ENCODE data around the gene GOLGA6A.
A peak's percentile ranks its signal among the peaks of the same experiment; 100 is the strongest.
"Not testable (repeated sequence)": the region's sequence is repeated elsewhere in the genome, so short reads cannot be mapped to it uniquely, and the experiment has no call there.

The GOLGA6A gene

DNA sequence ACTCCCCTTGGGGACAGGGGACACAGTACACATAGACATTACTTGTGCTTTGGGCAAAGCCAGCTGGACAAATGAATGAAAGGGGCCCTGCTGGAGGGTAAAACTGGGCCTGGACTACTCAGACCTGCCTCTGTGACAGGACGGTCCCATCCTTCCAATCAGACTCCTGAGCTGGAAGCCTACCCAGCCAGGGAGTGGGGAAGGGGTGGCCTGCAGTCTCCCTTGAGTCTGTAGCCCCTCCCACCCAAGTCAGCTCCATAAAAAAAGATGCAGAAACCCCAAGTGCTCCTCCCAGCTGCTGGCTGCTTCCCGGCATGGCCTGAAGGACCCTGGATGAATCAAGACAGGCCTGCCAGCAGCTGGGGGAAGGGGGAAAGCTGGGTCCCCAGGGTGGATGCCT lies 12.2 kb upstream of the GOLGA6A start:
- in situ Hi-C loops (cut with HindIII; ENCODE audit: low sequenced_read_pairs); H3K4me3 ChIP-seq (ENCODE audit: low read depth, low read length): not testable (repeated sequence)

DNA sequence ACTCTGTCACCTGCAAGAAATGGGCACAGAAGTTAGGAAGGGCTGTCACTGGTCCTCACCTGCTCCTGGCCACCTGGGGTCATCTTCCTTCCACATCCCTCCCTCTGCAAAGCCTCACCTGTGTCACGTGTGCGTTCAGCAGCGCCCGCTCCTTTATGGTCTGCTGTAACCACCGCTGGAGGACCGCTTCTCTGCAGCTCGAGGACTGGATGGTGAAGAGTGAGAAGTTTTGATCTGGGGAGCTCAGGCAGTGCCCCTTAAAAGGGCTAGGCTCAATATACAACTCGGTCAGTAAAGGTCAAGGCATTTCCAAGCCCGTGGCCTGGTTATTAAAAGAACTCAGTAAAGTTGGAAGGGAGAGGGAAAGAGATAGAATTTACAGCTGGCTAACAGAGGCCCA lies 6.6 kb downstream of the GOLGA6A start:
- in situ Hi-C loops (cut with HindIII; ENCODE audit: low sequenced_read_pairs); DNase-seq (ENCODE audit: low read depth); H3K4me3 ChIP-seq (ENCODE audit: low read depth, low read length): not testable (repeated sequence)

More for the DNA sequence above, 12.2 kb upstream of the GOLGA6A start:
- not testable (repeated sequence) for DNase-seq (ENCODE audit: low read depth)

DNA sequence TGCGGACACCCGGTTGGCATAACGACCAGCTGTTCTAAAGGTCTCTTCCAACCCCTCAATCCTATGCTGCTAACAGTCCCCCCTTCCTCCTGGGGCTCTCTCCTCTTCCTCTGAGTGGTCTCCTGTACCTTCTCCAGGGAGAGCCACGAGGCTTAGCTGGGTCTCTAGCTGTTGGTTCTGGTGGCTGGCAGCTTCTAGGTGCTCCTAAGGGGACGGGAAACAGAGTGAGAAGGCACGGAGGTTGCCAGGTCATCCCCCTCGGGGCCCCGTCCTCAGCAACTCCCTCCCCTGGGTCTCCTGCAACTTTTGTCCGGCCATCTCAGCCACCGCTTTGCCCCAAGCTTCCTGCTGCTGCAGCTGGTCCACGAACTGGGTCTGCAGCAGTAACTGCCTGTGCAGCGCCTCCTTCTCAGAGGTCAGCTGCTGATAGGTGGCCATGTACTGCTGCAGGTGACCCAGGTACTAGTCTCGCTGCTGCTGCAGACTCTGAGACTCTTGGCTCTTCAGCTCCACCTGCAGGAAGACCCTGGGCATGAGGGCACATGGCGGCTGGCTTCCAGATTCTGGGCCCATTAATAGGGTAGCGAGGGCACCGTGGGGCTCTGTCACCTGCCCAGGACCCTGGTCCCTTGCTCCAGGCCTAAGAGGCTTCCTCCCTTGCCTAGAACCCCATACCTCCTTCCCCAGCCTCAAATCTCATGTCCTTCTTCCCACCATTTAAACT lies 9.6 kb downstream of the GOLGA6A start:
- DNase-seq (ENCODE audit: low read depth); in situ Hi-C loops (cut with HindIII; ENCODE audit: low sequenced_read_pairs); H3K4me3 ChIP-seq (ENCODE audit: low read depth, low read length): not testable (repeated sequence)

DNA sequence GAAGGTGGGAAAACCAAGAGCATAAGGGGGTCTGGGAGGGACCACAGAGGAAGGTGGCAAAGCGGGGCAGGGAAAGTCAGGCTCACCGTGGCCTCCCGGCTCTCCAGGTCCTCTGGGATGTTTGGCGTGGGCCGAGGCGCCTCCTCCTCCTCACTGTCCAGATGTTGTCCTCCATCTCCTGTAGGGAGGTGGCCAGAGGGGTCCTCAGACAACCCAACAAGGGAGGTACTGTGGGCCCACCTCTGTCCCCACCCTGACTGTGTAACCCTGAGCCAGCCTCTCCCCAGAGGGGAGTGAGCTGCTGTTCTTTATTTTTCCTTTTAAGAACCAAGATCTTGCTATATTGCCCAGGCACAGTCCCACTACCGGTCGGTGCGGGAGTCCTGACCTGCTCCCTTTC lies 10.2 kb downstream of the GOLGA6A start:
- in situ Hi-C loops (cut with HindIII; ENCODE audit: low sequenced_read_pairs); H3K4me3 ChIP-seq (ENCODE audit: low read depth, low read length); DNase-seq (ENCODE audit: low read depth): not testable (repeated sequence)

DNA sequence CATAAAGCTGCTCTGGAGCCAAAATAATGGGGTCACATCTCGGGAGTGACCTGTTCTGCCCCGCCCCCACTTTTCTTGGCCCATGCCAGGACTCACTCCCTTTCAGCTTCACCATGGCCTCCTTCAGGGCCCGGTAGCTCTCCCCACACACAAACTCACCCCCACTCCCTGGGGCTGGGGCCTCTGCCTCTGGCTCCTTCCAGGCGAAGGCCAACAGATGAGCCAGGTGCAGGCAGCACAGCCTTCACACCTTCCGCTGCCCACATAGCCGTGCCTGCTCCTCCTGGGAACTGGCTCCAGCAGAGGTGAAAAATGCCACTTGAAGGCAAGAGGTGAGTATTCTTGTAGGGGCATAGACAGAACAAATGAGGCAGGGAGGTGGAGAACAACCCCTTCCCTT lies 10.7 kb downstream of the GOLGA6A start:
- in situ Hi-C loops (cut with HindIII; ENCODE audit: low sequenced_read_pairs); DNase-seq (ENCODE audit: low read depth); H3K4me3 ChIP-seq (ENCODE audit: low read depth, low read length): not testable (repeated sequence)

DNA sequence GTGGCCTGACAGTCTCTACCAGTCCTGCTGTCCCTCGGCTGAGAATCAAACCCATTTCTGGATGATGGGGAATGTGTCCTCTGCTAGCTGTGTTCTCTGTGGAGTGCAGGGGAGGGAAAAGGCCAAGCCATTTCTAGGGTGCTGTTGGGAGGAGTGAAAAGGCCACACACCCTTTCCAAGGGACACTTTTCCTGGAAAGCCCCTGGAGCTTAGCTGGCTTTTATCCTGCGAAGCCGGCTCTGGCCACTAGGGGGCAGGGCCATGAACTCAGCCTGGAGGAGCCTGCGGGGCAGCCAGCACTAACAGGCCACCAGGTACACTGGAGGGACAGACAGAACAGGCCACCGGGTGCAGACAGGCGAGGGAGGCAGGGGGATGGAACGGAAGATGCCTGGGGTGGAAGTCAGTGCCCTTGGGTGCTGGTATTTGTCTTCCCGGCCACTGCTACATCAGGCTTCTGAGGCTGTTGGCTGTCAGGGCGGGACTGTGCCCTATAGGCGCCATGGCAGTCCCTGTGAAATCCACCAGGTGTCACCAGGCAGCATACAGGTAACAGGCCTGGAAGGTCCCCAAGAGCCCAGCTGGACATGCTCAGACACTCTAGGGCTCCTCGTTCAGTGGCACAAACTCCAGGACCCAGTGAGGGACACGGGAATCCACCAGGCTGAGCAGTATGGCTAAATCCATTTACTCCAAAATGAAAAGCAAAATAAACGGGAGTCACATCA lies 16.5 kb downstream of the GOLGA6A start:
- DNase-seq (ENCODE audit: low read depth); H3K4me3 ChIP-seq (ENCODE audit: low read depth, low read length); in situ Hi-C loops (cut with HindIII; ENCODE audit: low sequenced_read_pairs): not testable (repeated sequence)
- TF ChIP-seq, protein P1, sequence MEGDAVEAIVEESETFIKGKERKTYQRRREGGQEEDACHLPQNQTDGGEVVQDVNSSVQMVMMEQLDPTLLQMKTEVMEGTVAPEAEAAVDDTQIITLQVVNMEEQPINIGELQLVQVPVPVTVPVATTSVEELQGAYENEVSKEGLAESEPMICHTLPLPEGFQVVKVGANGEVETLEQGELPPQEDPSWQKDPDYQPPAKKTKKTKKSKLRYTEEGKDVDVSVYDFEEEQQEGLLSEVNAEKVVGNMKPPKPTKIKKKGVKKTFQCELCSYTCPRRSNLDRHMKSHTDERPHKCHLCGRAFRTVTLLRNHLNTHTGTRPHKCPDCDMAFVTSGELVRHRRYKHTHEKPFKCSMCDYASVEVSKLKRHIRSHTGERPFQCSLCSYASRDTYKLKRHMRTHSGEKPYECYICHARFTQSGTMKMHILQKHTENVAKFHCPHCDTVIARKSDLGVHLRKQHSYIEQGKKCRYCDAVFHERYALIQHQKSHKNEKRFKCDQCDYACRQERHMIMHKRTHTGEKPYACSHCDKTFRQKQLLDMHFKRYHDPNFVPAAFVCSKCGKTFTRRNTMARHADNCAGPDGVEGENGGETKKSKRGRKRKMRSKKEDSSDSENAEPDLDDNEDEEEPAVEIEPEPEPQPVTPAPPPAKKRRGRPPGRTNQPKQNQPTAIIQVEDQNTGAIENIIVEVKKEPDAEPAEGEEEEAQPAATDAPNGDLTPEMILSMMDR (IDR thresholded peaks at IDR 0.05; ENCODE audit: low read depth, low read length, missing control alignments) = peak; percentile 36

DNA sequence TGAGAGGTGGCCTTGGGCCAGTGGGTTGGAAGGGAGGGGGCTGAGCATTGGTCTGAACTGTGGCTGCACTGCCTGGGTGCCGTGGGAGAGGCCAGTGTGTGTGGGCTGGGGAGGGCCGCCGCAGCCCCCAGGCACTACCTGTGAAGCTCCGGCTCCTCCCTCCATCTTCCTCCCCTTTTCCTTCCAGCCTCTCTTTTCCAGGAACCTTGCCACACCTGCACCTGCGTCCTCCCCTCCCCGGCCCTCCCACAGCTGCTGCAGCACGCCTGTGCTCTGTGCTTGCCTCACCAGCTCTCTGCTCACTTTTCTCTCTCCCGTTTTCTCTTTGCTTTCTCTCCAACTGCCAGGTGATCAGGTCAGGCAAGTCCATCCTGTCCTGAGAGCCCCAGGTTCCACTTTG lies 17.5 kb downstream of the GOLGA6A start:
- DNase-seq (ENCODE audit: low read depth); in situ Hi-C loops (cut with HindIII; ENCODE audit: low sequenced_read_pairs): not testable (repeated sequence)

DNA sequence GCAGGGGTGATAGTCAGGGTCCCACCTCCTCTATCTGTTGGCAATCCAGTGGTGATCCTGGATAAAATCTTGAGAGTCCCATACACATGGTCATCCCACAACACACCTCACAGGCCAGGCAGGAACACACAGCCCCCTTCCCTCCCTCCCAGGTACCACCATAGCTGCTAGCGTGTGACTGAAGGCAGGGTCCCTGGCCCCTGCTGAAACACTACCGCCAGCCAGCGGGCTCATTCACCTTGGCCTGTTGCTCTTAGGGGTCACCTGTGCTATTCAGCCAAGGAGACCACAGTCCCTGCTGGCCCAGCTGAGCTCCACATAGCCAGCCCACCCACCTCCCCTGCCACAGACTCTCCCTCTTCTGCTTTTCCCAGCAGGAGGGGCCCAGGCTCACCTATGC lies 18.2 kb downstream of the GOLGA6A start:
- in situ Hi-C loops (cut with HindIII; ENCODE audit: low sequenced_read_pairs); H3K4me3 ChIP-seq (ENCODE audit: low read depth, low read length); DNase-seq (ENCODE audit: low read depth): not testable (repeated sequence)

More for the DNA sequence above, 17.5 kb downstream of the GOLGA6A start:
- not testable (repeated sequence) for H3K4me3 ChIP-seq (ENCODE audit: low read depth, low read length)

DNA sequence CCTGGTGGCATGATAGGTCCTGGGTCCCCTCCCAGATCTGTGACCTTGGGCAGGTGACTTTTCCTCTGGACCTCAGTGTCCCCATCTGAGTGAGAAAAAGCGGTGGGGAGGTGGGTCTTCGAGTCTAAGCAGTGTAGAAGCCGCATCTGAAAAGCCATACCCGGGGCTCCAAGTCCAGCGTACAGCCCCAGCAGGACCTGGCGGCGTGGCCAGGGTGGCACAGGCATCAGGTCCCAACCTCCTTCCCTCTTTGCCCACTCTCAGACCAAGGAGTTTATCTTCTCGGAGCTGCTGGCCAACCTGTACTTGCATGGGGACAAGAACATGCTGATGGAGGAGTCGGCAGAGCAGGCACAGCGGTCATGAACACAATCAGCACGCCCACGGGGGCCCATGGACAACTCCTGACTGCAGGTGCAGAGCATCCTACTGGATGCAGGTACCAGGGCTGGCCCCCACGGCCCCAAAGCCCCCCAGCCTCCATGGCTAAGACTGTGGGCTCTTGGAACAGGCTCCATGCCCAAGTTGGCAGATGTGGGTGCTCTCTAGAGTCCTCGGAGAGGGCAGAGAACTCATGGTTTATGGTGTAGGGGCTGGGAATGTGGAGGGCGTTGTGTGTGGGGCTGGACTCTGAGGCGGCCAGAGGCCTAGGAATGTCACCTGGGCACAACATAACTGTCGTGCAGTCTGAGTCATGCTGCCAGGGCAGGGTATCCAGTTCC lies 18.8 kb downstream of the GOLGA6A start:
- in situ Hi-C loops (cut with HindIII; ENCODE audit: low sequenced_read_pairs); DNase-seq (ENCODE audit: low read depth); H3K4me3 ChIP-seq (ENCODE audit: low read depth, low read length): not testable (repeated sequence)

DNA sequence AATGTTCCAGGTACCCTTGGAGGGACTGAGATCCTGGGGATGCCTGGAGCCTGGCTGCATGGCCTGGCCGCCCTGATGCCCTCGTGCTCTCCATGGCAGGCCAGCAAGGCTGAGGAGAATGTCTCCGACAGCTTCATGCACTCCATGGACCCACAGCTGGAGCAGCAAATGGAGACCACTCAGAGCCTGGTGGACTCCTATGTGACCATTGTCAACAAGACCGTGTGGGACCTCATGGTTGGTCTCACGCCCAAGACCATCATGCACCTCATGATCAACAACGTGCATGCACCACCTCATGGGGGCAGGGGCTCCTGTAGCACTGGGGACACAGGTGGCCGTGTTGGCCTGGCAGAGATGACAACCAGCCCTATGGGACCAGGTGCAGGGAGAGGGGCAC lies 19.7 kb downstream of the GOLGA6A start:
- TF ChIP-seq, protein P1 (IDR thresholded peaks at IDR 0.05; ENCODE audit: low read depth, low read length, missing control alignments) = no peak
- no peak for DNase-seq (ENCODE audit: low read depth)
- no peak overlapping the region for H3K4me3 ChIP-seq (ENCODE audit: low read depth, low read length)
- in situ Hi-C loops (cut with HindIII; ENCODE audit: low sequenced_read_pairs) = no loop called here
